Pulmonary artery endothelial cell (primary cell): ENCODE data around the gene PIGQ. TPM values are rescaled to one million over a fixed set of nuclear protein-coding genes. Genes with fewer than 3 reads are reported as not detected.

ENCODE experiments used
- DNase-seq: peaks from one replicate; pipeline ENCODE4 v3.0.0-alpha.2; 2011; ENCODE audit warnings: low read depth, low spot score
- total RNA-seq: library from RNA; depleted of rRNA; stranded (reverse); fragments of >200 nt; gene quantifications from 2 replicates; pipeline ENCODE4 v1.2.3, GENCODE V29; 2014

Gene PIGQ
- total RNA-seq, 1 donor from 2014 or later: 24.1 TPM

- no peak for DNase-seq
Measured at GRCh38 chr16:555528-556473, 14.0 kb upstream of the PIGQ start.

GRCh38 chr16:556474-557173 is 13.1 kb upstream of the PIGQ start:
- DNase-seq: no peak

GRCh38 chr16:557463-558297 is 12.1 kb upstream of the PIGQ start:
- DNase-seq: no peak

- DNase-seq: no peak
Measured at GRCh38 chr16:558298-559020, 11.3 kb upstream of the PIGQ start.

GRCh38 chr16:559021-559380 is 10.8 kb upstream of the PIGQ start:
- no peak for DNase-seq

- no peak for DNase-seq
Measured at GRCh38 chr16:559411-560203, 10.2 kb upstream of the PIGQ start.

GRCh38 chr16:560204-560700 is 9.5 kb upstream of the PIGQ start, which contains the start of gene PRR35:
Gene PRR35 (plus strand): TSS chr16:560394. CDS start chr16:563295, 2,901 bp downstream.
- no peak for DNase-seq

GRCh38 chr16:560701-561412 is 8.9 kb upstream of the PIGQ start:
- DNase-seq: no peak

- DNase-seq: no peak
Measured at GRCh38 chr16:561413-561794, 8.4 kb upstream of the PIGQ start.

GRCh38 chr16:561957-562938 is 7.5 kb upstream of the PIGQ start:
- DNase-seq: no peak

GRCh38 chr16:563072-563644 is 6.6 kb upstream of the PIGQ start:
- no peak for DNase-seq

GRCh38 chr16:564690-565418 is 4.9 kb upstream of the PIGQ start:
- no peak for DNase-seq

- DNase-seq: no peak
Measured at GRCh38 chr16:565419-566330, 4.1 kb upstream of the PIGQ start.

GRCh38 chr16:566475-567372 is 3.0 kb upstream of the PIGQ start, which contains the start of gene NHLRC4:
Gene NHLRC4 (plus strand): TSS chr16:567005. CDS start chr16:568048, 1,043 bp downstream.
- peak; percentile 19 for DNase-seq
